ENCODE data around the gene TXNDC11.
A peak's percentile ranks its signal among the peaks of the same experiment; 100 is the strongest.
"Not testable (repeated sequence)": the region's sequence is repeated elsewhere in the genome, so short reads cannot be mapped to it uniquely, and the experiment has no call there.

Gene TXNDC11, protein sequence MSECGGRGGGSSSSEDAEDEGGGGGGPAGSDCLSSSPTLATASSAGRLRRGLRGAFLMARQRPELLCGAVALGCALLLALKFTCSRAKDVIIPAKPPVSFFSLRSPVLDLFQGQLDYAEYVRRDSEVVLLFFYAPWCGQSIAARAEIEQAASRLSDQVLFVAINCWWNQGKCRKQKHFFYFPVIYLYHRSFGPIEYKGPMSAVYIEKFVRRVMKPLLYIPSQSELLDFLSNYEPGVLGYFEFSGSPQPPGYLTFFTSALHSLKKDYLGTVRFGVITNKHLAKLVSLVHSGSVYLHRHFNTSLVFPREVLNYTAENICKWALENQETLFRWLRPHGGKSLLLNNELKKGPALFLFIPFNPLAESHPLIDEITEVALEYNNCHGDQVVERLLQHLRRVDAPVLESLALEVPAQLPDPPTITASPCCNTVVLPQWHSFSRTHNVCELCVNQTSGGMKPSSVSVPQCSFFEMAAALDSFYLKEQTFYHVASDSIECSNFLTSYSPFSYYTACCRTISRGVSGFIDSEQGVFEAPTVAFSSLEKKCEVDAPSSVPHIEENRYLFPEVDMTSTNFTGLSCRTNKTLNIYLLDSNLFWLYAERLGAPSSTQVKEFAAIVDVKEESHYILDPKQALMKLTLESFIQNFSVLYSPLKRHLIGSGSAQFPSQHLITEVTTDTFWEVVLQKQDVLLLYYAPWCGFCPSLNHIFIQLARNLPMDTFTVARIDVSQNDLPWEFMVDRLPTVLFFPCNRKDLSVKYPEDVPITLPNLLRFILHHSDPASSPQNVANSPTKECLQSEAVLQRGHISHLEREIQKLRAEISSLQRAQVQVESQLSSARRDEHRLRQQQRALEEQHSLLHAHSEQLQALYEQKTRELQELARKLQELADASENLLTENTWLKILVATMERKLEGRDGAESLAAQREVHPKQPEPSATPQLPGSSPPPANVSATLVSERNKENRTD

DNA sequence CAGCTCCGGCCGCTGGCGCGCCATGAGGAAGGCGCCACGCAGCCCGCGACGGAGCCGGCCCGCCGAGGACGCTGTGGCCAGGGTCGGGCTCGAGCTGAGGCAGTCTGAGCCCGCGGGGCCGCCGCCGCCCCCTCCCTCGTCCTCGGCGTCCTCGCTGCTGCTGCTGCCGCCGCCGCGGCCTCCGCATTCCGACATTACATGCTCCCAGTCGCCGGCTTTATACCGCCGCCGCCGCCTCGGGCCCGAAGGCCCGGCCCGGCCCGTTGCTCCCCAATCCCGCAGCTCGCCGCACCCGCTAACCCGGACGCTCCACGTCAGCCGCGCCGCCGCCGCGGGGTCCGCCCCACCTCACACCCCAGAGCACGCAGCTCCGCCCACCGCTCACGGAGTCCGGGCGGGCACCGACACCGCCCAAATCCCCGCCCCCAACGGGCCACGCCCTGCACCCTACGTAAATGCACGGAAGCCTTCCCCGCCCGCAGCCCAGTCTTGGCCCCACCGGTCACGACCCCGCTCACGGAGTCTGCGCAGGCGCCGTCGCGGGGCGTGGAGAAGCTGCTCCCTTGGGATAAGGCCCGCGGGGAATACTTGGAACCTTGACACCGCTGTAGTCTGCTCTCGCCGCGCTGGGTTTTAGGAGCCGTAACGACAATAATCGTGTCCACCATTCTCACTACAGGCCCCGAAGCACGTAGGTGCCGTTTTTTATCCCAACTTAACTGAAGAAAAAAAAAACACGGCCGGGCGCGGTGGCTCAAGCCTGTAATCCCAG, at the start of gene TXNDC11:
TXNDC11 (minus strand) TSS at position 322 of the 772 bp plus-strand sequence; CDS start at position 195, 127 bp downstream.
- peak; percentile 91 for DNase-seq

GRCh38 chr16:11791144-11791828, 48.6 kb upstream of the TXNDC11 start:
- no peak for DNase-seq

- DNase-seq, result no peak
Measured at GRCh38 chr16:11788914-11789313, 46.3 kb upstream of the TXNDC11 start.

- DNase-seq, result not testable (repeated sequence)
Measured at GRCh38 chr16:11784980-11785599, 42.4 kb upstream of the TXNDC11 start.

- not testable (repeated sequence) for DNase-seq
Measured at GRCh38 chr16:11784381-11784780, 41.7 kb upstream of the TXNDC11 start.

- no peak for DNase-seq
Measured at GRCh38 chr16:11784038-11784369, 41.3 kb upstream of the TXNDC11 start.

- peak; percentile 71 for DNase-seq
Measured at GRCh38 chr16:11783319-11784037, 40.8 kb upstream of the TXNDC11 start.

GRCh38 chr16:11781773-11782172, 39.1 kb upstream of the TXNDC11 start:
- DNase-seq, result peak; percentile 32

- no peak for DNase-seq
Measured at GRCh38 chr16:11780991-11781680, 38.5 kb upstream of the TXNDC11 start.

GRCh38 chr16:11779074-11779473, 36.4 kb upstream of the TXNDC11 start:
- DNase-seq, result no peak

GRCh38 chr16:11774065-11774626, 31.5 kb upstream of the TXNDC11 start:
- no peak for DNase-seq

- DNase-seq, result no peak
Measured at GRCh38 chr16:11768849-11769248, 26.2 kb upstream of the TXNDC11 start.

DNA sequence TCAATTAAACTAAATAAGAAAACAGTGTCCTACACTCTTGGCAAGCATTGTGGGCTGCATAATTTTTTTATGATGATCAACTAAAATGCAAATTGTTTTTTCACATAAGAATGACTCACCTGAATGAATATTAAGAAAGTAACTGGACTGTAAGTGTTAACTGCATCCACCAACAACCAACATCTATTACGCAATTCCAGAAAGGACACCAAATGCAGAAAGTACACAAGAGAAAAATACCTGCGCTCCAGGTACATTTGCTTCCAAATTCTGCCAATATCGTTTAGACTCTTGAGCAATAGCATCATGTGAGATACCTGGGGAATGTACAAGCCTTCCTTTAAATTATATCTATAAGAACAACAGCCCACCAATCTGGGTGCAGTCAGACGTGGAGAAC, 19.8 kb upstream of the TXNDC11 start:
- DNase-seq, result no peak

DNA sequence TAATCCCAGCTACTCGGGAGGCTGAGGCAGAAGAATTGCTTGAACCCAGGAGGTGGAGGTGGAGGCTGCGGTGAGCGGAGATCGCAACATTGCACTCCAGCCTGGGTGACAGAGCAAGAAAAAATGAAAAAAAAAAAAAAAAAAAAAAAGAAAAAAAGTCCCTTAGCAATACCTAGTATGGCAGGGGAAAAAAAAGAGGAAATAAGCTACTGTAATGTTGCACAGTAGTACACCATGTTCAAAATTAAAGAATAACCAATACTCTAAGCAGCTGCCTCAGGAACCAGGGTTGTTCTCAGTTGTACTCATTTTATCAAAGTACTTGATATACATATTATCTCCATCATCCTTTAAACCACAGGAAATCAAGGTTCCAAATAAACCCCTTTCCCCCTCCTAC, 17.3 kb upstream of the TXNDC11 start:
- DNase-seq, result no peak

DNA sequence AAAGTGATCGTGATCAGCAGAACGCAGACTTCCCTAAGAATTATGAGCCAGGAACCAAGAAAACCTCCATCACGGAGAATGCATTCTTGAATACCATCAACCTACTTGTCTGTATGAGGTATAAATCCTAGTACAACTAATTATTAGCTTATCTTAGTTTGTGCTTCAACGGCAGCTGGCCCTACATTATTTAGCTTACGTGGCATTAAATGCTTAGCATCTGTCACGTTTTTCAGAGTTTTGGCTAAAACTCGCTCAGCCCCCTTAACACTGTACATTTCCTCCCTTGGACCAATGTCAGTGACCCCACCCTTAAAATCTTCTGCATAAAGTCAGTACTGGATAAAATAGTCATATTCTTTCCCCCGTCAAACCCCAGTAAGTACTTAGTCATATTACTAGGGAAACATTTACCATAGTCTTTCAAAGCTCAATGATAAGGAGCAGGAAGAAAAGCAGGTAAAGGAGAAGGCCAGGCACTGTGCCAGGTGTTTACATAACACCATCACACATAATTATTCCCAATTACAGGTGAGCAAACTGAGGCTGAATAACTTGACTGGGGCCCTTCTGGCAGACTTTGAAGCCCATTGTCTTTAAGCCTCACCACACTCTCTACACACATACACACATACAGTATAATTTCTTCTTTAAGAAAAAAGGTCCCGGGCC, 16.6 kb upstream of the TXNDC11 start:
- DNase-seq, result no peak

DNA sequence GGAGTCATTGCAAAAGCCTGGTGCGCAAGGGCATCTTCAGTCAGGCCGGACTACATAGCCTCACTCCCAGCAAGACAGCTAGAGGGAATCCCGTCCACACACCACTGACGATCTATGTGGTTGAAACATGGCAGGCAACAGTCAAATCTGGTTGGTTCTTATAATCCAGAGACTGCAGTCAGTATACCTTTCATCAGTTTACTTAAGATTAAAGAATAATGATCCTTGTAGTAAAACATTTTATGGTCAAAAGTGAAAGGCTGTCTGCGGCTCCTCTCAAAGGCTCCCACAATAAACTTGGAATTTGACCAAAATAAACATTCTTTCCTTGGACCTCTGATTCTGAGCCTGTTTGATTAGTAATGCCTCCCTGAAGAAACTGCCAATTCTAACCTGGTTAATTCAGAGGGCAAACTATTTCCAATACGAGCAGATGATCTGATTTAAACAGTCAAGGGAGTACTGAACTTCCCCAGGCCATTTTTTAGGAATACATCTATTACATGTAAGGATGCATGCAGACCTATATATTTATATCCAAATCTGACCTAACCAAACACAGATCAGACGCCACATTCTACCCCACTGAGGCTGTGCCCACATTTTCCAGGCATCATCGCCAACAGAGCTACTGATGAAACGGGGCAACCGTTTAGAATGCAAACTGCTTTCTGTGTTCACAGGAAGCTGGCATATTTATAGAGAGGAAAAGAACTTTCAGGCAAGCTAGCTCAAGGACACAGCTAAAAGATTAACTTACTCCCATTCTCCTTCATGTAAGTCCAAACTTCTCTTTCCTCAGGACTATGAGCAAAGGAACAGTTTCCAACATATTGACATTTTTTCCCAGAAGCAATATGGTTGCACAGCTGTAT, 15.3 kb upstream of the TXNDC11 start:
- peak; percentile 85 for DNase-seq

- DNase-seq, result no peak
Measured at GRCh38 chr16:11756248-11756647, 13.6 kb upstream of the TXNDC11 start.

- DNase-seq, result peak; percentile 27
Measured at GRCh38 chr16:11755022-11755760, 12.5 kb upstream of the TXNDC11 start.

Measured in kidney glomerular epithelial cell (primary cell).